SU-DHL-6 (cell line): Measurements from ENCODE around the gene LY9.

ENCODE experiments used
- H2AFZ ChIP-seq: fragments of 200-600 bp; sonication (generic); 2 replicates; pipeline ENCODE4 v1.6.1; 2014; ENCODE audit warnings: low read depth, mild to moderate bottlenecking, moderate library complexity, mixed read lengths, antibody characterized with exemption, low read length; ENCODE audit not compliant: severe bottlenecking
- H3F3A ChIP-seq: fragments of 200-600 bp; shearing (Covaris generic); 2 replicates; pipeline ENCODE4 v1.6.0; 2016; ENCODE audit warnings: antibody characterized with exemption, mild to moderate bottlenecking; ENCODE audit not compliant: insufficient read depth
- H3K27ac ChIP-seq: fragments of 200-600 bp; sonication (generic); 2 replicates; pipeline ENCODE4 v1.5.1; 2016; ENCODE audit warnings: low read depth, mild to moderate bottlenecking, low read length, moderate library complexity, mixed read lengths
- H3K27me3 ChIP-seq: fragments of 200-600 bp; sonication (generic), shearing (Covaris generic); 2 replicates; pipeline ENCODE4 v1.6.0; 2014; ENCODE audit warnings: mild to moderate bottlenecking, low read length
- H3K36me3 ChIP-seq: fragments of 200-600 bp; sonication (generic); 2 replicates; pipeline ENCODE4 v1.6.1; 2014; ENCODE audit warnings: mild to moderate bottlenecking, low read length, mixed read lengths
- H3K4me2 ChIP-seq: fragments of 300-600, 200-600 bp; shearing (Covaris generic), sonication (generic); 2 replicates; pipeline ENCODE4 v1.6.0; 2014; ENCODE audit warnings: low read length, low read depth, mild to moderate bottlenecking; ENCODE audit not compliant: poor library complexity, severe bottlenecking
- H3K4me3 ChIP-seq: fragments of 200-600 bp; sonication (generic); 2 replicates; pipeline ENCODE4 v1.5.1; 2014; ENCODE audit warnings: antibody characterized with exemption, low read length, mild to moderate bottlenecking, mixed read lengths; ENCODE audit not compliant: insufficient read depth, poor library complexity, severe bottlenecking
- H3K79me2 ChIP-seq: fragments of 200-600 bp; sonication (generic); 2 replicates; pipeline ENCODE4 v1.6.1; 2014; ENCODE audit warnings: mild to moderate bottlenecking, low read length, moderate library complexity; ENCODE audit not compliant: insufficient read depth
- H3K9ac ChIP-seq: fragments of 200-600 bp; sonication (generic); 2 replicates; pipeline ENCODE4 v1.7.0; 2014; ENCODE audit warnings: mild to moderate bottlenecking, low read length
- H3K9me2 ChIP-seq: fragments of 200-600 bp; sonication (generic); replicated peaks from 2 replicates; pipeline ENCODE4 v1.6.1; 2014; ENCODE audit warnings: low read length; ENCODE audit not compliant: insufficient read depth
- H3K9me3 ChIP-seq: fragments of 200-600 bp; sonication (generic); 2 replicates; pipeline ENCODE4 v1.6.1; 2014; ENCODE audit warnings: low read length, mixed read lengths; ENCODE audit not compliant: insufficient read depth
- H4K20me1 ChIP-seq: fragments of 200-600 bp; sonication (generic); 2 replicates; pipeline ENCODE4 v1.6.1; 2014; ENCODE audit warnings: low read depth, mild to moderate bottlenecking, antibody characterized with exemption, low read length, moderate library complexity, mixed read lengths
- CTCF ChIP-seq: fragments of 200-600 bp; sonication (generic); IDR thresholded peaks from one replicate; pipeline ENCODE4 v1.5.1; 2017; ENCODE audit warnings: antibody characterized with exemption, mild to moderate bottlenecking, low read length, moderate library complexity; ENCODE audit not compliant: insufficient read depth, poor library complexity, severe bottlenecking
- EZH2phosphoT487 ChIP-seq: fragments of 200-600 bp; sonication (generic), shearing (Covaris generic); conservative IDR thresholded peaks from 2 replicates; pipeline ENCODE4 v1.6.1; 2018; ENCODE audit warnings: mild to moderate bottlenecking, antibody characterized with exemption, low read length, moderate library complexity, mixed read lengths

The LY9 gene

DNA sequence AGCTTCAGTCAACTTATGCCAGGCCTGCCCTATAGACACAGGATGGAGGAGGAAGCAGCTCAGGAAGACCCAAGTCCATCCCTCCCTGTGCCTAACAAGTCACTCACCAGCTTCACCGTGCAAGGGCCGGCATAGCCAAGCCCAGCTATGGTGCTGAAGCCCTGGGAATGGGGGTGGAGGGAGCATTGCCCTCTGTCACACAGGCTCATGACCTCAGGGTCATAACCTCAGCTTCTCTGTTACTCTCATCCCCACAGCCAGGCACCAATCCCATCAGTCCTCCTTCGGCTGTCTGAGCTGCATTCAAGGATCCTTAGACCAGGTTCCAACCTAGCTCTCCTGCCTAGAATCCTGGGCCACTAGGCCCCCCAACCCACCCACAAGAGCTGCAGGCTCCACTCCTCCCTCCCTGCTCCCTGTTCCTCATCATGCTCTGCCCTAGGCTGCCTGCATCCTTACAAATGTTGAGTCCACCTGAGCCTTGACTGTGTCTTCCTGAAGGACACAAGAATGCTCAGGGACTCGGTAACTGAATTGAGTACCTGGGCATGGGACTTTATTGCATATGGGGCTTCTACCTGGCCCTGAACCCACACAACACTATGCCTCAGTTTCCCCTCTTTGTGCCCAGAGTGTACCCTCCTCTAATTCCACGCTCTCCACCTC, 65.0 kb downstream of the LY9 start:
- H3K9me2 ChIP-seq: no peaks in the 10 kb centered on the region
- no peaks in the 10 kb centered on the region for H3F3A ChIP-seq
- no peak overlapping the region for H3K4me2 ChIP-seq
- no peak overlapping the region for H3K27ac ChIP-seq
- no peaks in the 10 kb centered on the region for H3K79me2 ChIP-seq
- no peaks in the 10 kb centered on the region for H3K9me3 ChIP-seq
- no peak overlapping the region for H3K9ac ChIP-seq
- no peak overlapping the region for H2AFZ ChIP-seq
- no peak overlapping the region for H3K4me3 ChIP-seq
- no peaks in the 10 kb centered on the region for H4K20me1 ChIP-seq
- no peaks in the 10 kb centered on the region for H3K36me3 ChIP-seq
- H3K27me3 ChIP-seq: no peaks in the 10 kb centered on the region
- no peak for TF ChIP-seq CTCF
- TF ChIP-seq EZH2phosphoT487: no peak

- no peaks in the 10 kb centered on the region for H3K9me2 ChIP-seq
- H2AFZ ChIP-seq: no peak within 1 kb of the TSS
- H4K20me1 ChIP-seq: no peaks in the 10 kb centered on the region
- no peaks in the 10 kb centered on the region for H3K27me3 ChIP-seq
- H3K79me2 ChIP-seq: no peaks in the 10 kb centered on the region
- H3K36me3 ChIP-seq: no peaks in the 10 kb centered on the region
- TF ChIP-seq CTCF: no peak
- TF ChIP-seq EZH2phosphoT487: no peak
- no peak within 1 kb of the TSS for H3K4me3 ChIP-seq
- no peaks in the 10 kb centered on the region for H3K9me3 ChIP-seq
- no peak within 1 kb of the TSS for H3K9ac ChIP-seq
- no peak within 1 kb of the TSS for H3K4me2 ChIP-seq
- no peaks in the 10 kb centered on the region for H3F3A ChIP-seq
- H3K27ac ChIP-seq: no peak within 1 kb of the TSS
Observed at GRCh38 chr1:160862203-160863060, 66.5 kb downstream of the LY9 start, which contains the start of gene CD244. CD244 (minus strand) TSS chr1:160862887; CDS start chr1:160862677, 210 bp downstream.

DNA sequence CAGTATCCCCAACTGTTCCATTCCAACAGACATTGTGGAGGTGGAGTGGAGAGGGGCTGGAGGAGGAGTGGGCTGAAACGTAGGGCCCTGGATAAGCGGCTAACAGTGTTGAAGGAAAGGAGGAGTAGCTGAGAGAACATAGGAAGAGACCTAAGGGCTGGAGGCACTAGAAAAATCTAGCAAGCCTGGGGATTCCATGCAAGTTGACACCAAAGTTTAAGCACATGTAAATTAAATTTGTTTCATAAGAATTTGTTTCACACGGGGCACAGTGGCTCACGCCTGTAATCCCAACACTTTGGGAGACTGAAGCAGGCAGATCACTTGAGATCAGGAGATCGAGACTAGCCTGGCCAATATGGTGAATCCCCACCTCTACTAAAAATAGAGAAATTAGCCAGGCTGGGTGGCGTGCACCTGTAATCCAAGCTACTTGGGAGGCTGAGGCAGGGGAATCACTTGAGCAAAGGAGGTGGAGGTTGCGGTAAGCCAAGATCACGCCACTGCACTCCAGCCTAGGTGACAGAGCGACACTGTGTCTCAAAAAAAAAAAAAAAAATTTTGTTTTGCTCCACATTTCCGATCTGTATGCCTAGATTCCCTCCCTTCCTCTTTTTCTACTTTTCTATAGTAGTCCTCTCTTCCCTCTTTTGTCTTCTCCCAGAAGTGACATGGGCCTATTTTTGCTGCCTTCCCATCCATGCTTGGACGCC, 67.2 kb downstream of the LY9 start:
- no peak overlapping the region for H3K27ac ChIP-seq
- H3K9me2 ChIP-seq: no peaks in the 10 kb centered on the region
- H3K4me2 ChIP-seq: no peak overlapping the region
- H3K27me3 ChIP-seq: no peaks in the 10 kb centered on the region
- H3K9me3 ChIP-seq: no peaks in the 10 kb centered on the region
- no peak overlapping the region for H3K4me3 ChIP-seq
- H3K79me2 ChIP-seq: no peaks in the 10 kb centered on the region
- no peaks in the 10 kb centered on the region for H3F3A ChIP-seq
- no peak overlapping the region for H3K9ac ChIP-seq
- no peak overlapping the region for H2AFZ ChIP-seq
- H3K36me3 ChIP-seq: no peaks in the 10 kb centered on the region
- H4K20me1 ChIP-seq: no peaks in the 10 kb centered on the region
- TF ChIP-seq CTCF (no peak), EZH2phosphoT487 (no peak)
